Pancreas (tissue), 10 donors: ENCODE measurements around the gene GSE1. TPM values are rescaled to one million over a fixed set of nuclear protein-coding genes. Genes with fewer than 3 reads are reported as not detected.

Experiments used
- ATAC-seq, 4 donors: fragments of 200-7000 bp; cut with Tn5 transposase; one replicate each; pipeline versions ENCODE4 v1.8.0 to v1.9.1; 2020; ENCODE audit warnings: mild to moderate bottlenecking in 4 of 4, moderate library complexity in 4 of 4
- DNase-seq, 6 donors: peaks; one replicate each; pipeline ENCODE4 v3.0.0-alpha.2; 2020
- FAIRE-seq: peaks from 2 replicates; lab custom pipeline; 2012; peaks lifted over from hg19 to GRCh38; lab: Jason Lieb, UNC
- H3K27ac ChIP-seq, 4 donors: fragments of 200-600 bp; sonication (generic); 1 replicate in 3 of 4; 2 replicates in 1 of 4; pipeline versions ENCODE4 v1.5.0 to v1.8.0; 2020
- H3K27me3 ChIP-seq, 4 donors: fragments of 200-600 bp; one replicate each; pipeline ENCODE4 v1.8.0; 2021
- H3K36me3 ChIP-seq, 3 donors: fragments of 200-600 bp; sonication (generic) in 1 of 3; one replicate each; pipeline versions ENCODE4 v1.5.0 to v1.8.0; 2020 to 2021
- H3K4me1 ChIP-seq, 3 donors: fragments of 200-600 bp; one replicate each; pipeline ENCODE4 v1.8.0; 2021
- H3K4me3 ChIP-seq, 4 donors: fragments of 200-600 bp; sonication (generic) in 2 of 4; one replicate each; pipeline versions ENCODE4 v1.5.0 to v1.8.0; 2020 to 2021
- H3K9me3 ChIP-seq, 4 donors: fragments of 200-600 bp; one replicate each; pipeline ENCODE4 v1.8.0; 2021
- CTCF ChIP-seq, 4 donors: fragments of 200-600 bp; sonication (generic) in 3 of 4; IDR thresholded peaks; one replicate each; pipeline versions ENCODE4 v1.5.0 to v1.8.0; 2021; ENCODE audit warnings: antibody characterized with exemption in 4 of 4
- WGBS, 2 donors: extraction: QIAGEN DNeasy Blood & Tissue Kit; methylation state at CpG; one replicate each; pipeline ENCODE4 v1.1.7; 2013; 5-methylcytosine and 5-hydroxymethylcytosine counted together
- intact Hi-C, 3 donors: fragments of 100-400 bp; cut with DNase I; formaldehyde crosslinking; loops; one replicate each; pipeline versions ENCODE4 v1.11.1 to v1.14.2; 2022
- polyA plus RNA-seq, 2 donors: library from polyadenylated mRNA; stranded (reverse); fragments of 200-250 nt; gene quantifications; one replicate each; pipeline ENCODE4 v1.2.3, GENCODE V29; 2013
- total RNA-seq, 6 donors: library from RNA; stranded (reverse); fragmentation: NEBNext Ultra II Directional in 4 of 6; extraction: Animal tissue kit (Norgen Biotek cat#: 25700) in 4 of 6; gene quantifications; one replicate each; pipeline versions ENCODE4 v1.2.1 to v1.2.4, GENCODE V29; 2021 to 2023
- donor health status: healthy with polysubstance abuse.
- donor health status: DM: no; HTN: no; CAD: no; lungs with moderate emphysema.
- donor health status: DM: no; HTN: no; CAD: no.
- donor health status: control.
- donor health status: control.
- donor health status: Bipolar disorder and iron deficiency.
- donor health status: DM: yes; HTN: yes; CAD: no.
- donor health status: DM: no; HTN: no; CAD: no.
- donor health status: DM: no; HTN: no; CAD: no.
- donor health status: DM: yes; HTN: yes; CAD: no.

The GSE1 gene
- total and polyA plus RNA-seq, 8 donors, result 32.0 to 61.5 (median 41.9) TPM

GRCh38 chr16:85718153-85718477, 105.0 kb downstream of the GSE1 start:
- intact Hi-C loops, result loop anchor here in 2 of 3 donors (5.0 to 10.0 kb wide), 2 partner anchors 51 to 443 kb away; no protein-coding TSS in a partner anchor
- WGBS, 2 donors, result 34 to 36% methylated on average over 6 of the region's 6 CpGs
- no peaks in the 10 kb centered on the region for H3K4me1 ChIP-seq
- ATAC-seq, result no peak
- H3K27ac ChIP-seq, result no peak overlapping the region
- no peak for TF ChIP-seq CTCF (IDR thresholded peaks at IDR 0.05)
- no peak for FAIRE-seq
- no peaks in the 10 kb centered on the region for H3K36me3 ChIP-seq
- no peaks in the 10 kb centered on the region for H3K27me3 ChIP-seq
- H3K4me3 ChIP-seq, result no peak overlapping the region
- DNase-seq, result no peak
- no peaks in the 10 kb centered on the region for H3K9me3 ChIP-seq

- Histone ChIP-seq H3K27ac (no peak overlapping the region), H3K4me1 (no peaks in the 10 kb centered on the region), H3K27me3 (no peaks in the 10 kb centered on the region), H3K9me3 (no peaks in the 10 kb centered on the region), H3K36me3 (no peaks in the 10 kb centered on the region), H3K4me3 (no peak overlapping the region)
- intact Hi-C loops, result loop anchor here in 2 of 3 donors (5.0 to 10.0 kb wide), 2 partner anchors 51 to 444 kb away; no protein-coding TSS in a partner anchor
- no peak for FAIRE-seq
- DNase-seq, result peak in 2 of 6 donors; percentile 26 to 76
- TF ChIP-seq CTCF (IDR thresholded peaks at IDR 0.05), result peak; percentile 30 to 49 (median 36)
- ATAC-seq, result peak in 3 of 4 donors; percentile 31 to 56 (median 37)
- WGBS, 2 donors, result 31 to 39% methylated on average over 11 of the region's 11 CpGs
Observed at GRCh38 chr16:85718682-85719081, 105.6 kb downstream of the GSE1 start.

- no peak for FAIRE-seq
- H3K36me3 ChIP-seq, result no peaks in the 10 kb centered on the region
- H3K4me3 ChIP-seq, result no peak overlapping the region
- no peak overlapping the region for H3K27ac ChIP-seq
- H3K27me3 ChIP-seq, result no peaks in the 10 kb centered on the region
- intact Hi-C loops, result loop anchor here (5.0 to 10.0 kb wide), 3 partner anchors 52 to 445 kb away; no protein-coding TSS in a partner anchor
- ATAC-seq, result no peak
- 73 to 77% methylated on average over 11 of the region's 11 CpGs for WGBS, 2 donors
- no peak for TF ChIP-seq CTCF (IDR thresholded peaks at IDR 0.05)
- H3K9me3 ChIP-seq, result no peaks in the 10 kb centered on the region
- no peaks in the 10 kb centered on the region for H3K4me1 ChIP-seq
- no peak for DNase-seq
Observed at GRCh38 chr16:85719605-85720301, 106.6 kb downstream of the GSE1 start.

GRCh38 chr16:85720302-85720637, 107.1 kb downstream of the GSE1 start:
- TF ChIP-seq CTCF (IDR thresholded peaks at IDR 0.05), result no peak
- intact Hi-C loops, result loop anchor here in 1 of 3 donors (5.0 kb wide), 1 partner anchor 63 kb away; no protein-coding TSS in a partner anchor
- H3K36me3 ChIP-seq, result no peaks in the 10 kb centered on the region
- H3K4me1 ChIP-seq, result no peaks in the 10 kb centered on the region
- no peak overlapping the region for H3K4me3 ChIP-seq
- FAIRE-seq (no peak), DNase-seq (peak in 2 of 6 donors; percentile 18 to 27), ATAC-seq (peak in 3 of 4 donors; percentile 49 to 60 (median 54))
- H3K9me3 ChIP-seq, result no peaks in the 10 kb centered on the region
- H3K27me3 ChIP-seq, result no peaks in the 10 kb centered on the region
- 72 to 74% methylated on average over 4 of the region's 4 CpGs for WGBS, 2 donors
- H3K27ac ChIP-seq, result no peak overlapping the region
